PC-3 (cell line): ENCODE measurements around the gene MYOF.

Experiments used
- EZH2 ChIP-seq: fragments of 300-600 bp; sonication (generic); IDR thresholded peaks from one replicate; pipeline ENCODE4 v1.6.1; 2017; ENCODE audit warnings: antibody characterized with exemption, mild to moderate bottlenecking, low read length; ENCODE audit not compliant: unreplicated experiment
- EZH2phosphoT487 ChIP-seq: fragments of 300-600 bp; sonication (generic); IDR thresholded peaks from 2 replicates; pipeline ENCODE4 v1.6.1; 2018; ENCODE audit warnings: mild to moderate bottlenecking, antibody characterized with exemption, low read length, borderline replicate concordance
- TF ChIP-seq, protein P1 (sequence below): fragments of 300-600 bp; sonication (generic); conservative IDR thresholded peaks from 2 replicates; pipeline ENCODE4 v1.5.1; 2017; ENCODE audit warnings: antibody characterized with exemption, low read depth, mild to moderate bottlenecking, low read length

DNA sequence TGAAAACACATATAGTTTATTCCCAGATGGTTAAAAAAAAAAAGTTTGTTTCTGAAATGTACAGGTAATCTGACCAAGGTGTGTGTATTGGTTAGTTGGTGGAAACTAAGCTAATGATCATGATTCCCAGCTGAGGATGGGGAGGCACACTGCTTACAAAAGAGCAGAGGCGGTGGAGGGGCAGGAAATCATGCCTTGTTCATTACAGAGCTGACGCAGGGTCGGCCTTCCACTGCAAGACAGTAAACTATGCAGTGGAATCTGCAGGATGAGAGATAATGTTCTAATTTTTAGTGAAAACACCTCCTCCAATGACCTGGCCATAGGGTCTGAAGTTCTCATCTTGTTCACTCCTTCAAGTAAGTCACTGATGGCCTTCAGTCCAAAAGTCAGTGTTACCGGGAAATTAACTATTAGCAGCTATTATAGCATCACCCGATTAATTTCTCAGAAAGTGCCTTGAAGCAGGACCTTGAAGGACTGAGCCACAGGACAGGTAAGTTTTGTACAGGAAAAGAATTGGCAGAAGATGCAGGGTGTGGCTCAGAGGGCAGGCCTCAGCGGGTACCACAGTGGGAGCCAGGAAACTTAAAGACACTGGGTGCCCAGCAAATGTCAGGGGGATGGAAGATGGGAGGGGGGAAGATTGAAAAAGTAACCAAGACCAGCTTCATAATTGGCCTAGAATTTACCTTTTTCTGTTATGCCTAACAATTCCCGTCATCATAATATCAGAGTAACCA, 36.0 kb downstream of the MYOF start:
- TF ChIP-seq, protein P1, sequence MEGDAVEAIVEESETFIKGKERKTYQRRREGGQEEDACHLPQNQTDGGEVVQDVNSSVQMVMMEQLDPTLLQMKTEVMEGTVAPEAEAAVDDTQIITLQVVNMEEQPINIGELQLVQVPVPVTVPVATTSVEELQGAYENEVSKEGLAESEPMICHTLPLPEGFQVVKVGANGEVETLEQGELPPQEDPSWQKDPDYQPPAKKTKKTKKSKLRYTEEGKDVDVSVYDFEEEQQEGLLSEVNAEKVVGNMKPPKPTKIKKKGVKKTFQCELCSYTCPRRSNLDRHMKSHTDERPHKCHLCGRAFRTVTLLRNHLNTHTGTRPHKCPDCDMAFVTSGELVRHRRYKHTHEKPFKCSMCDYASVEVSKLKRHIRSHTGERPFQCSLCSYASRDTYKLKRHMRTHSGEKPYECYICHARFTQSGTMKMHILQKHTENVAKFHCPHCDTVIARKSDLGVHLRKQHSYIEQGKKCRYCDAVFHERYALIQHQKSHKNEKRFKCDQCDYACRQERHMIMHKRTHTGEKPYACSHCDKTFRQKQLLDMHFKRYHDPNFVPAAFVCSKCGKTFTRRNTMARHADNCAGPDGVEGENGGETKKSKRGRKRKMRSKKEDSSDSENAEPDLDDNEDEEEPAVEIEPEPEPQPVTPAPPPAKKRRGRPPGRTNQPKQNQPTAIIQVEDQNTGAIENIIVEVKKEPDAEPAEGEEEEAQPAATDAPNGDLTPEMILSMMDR = no peak
- TF ChIP-seq EZH2 (no peak), EZH2phosphoT487 (no peak)
